ENCODE measurements around the gene ZNF136. TPM values are rescaled to one million over a fixed set of nuclear protein-coding genes. Genes with fewer than 3 reads are reported as not detected.

ZNF136 gene
- total RNA-seq, 1 experiment from 2014 or later: 4.6 TPM

DNA sequence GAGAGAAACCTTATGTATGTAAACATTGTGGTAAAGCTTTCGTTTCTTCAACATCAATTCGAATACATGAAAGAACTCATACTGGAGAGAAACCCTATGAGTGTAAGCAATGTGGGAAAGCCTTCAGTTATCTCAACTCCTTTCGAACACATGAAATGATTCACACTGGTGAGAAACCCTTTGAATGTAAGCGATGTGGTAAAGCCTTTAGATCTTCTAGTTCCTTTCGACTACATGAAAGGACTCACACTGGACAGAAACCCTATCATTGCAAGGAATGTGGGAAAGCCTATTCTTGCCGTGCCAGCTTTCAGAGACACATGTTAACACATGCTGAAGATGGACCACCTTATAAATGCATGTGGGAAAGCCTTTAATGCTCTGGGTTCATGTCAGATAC lies 24.7 kb downstream of the ZNF136 start:
- ChIA-PET POLR2A (no interaction called here), CTCF (no interaction called here)
- H3K36me3 ChIP-seq (ENCODE audit: control insufficient read depth, insufficient read depth, low read length): 0 out of 2 replicates have a peak, but pooled peaks cover 5% of the 10 kb centered on the region
- no peak overlapping the region for H3K4me3 ChIP-seq (ENCODE audit: low read depth in 2 of 2, low read length in 2 of 2)
- H3K27me3 ChIP-seq (ENCODE audit: control insufficient read depth, insufficient read depth, low read length): no peaks in the 10 kb centered on the region
- peaks cover 60% of the 10 kb centered on the region for H3K9me3 ChIP-seq (ENCODE audit: control insufficient read depth, insufficient read depth, low read depth, low read length)
- ATAC-seq: no peak
- no TSS peak for BruUV-seq (replicated peaks)
- no peak overlapping the region for H3K27ac ChIP-seq (ENCODE audit: low read length)
- no peaks in the 10 kb centered on the region for H3K4me1 ChIP-seq (ENCODE audit: control insufficient read depth, insufficient read depth, low read length)
- DNase-seq (ENCODE audit: low read depth, low spot score): no peak
- in situ Hi-C loops (cut with HindIII; ENCODE audit: low pct_unique_long_range_greater_than_20kb, low sequenced_read_pairs): no loop called here
- intact Hi-C loops (cut with micrococcal nuclease; ENCODE audit: unreplicated experiment): no loop called here
- TF ChIP-seq CTCF (IDR thresholded peaks at IDR 0.05) (no peak), TCF7L2 (IDR thresholded peaks at IDR 0.05; ENCODE audit: low read depth, low read length) (no peak), SIN3A (IDR thresholded peaks at IDR 0.05; ENCODE audit: borderline replicate concordance, insufficient read depth, low read depth, low read length) (no peak), POLR2AphosphoS5 (IDR thresholded peaks at IDR 0.05; ENCODE audit: low read depth, low read length) (no peak)
- TF ChIP-seq, protein P1, sequence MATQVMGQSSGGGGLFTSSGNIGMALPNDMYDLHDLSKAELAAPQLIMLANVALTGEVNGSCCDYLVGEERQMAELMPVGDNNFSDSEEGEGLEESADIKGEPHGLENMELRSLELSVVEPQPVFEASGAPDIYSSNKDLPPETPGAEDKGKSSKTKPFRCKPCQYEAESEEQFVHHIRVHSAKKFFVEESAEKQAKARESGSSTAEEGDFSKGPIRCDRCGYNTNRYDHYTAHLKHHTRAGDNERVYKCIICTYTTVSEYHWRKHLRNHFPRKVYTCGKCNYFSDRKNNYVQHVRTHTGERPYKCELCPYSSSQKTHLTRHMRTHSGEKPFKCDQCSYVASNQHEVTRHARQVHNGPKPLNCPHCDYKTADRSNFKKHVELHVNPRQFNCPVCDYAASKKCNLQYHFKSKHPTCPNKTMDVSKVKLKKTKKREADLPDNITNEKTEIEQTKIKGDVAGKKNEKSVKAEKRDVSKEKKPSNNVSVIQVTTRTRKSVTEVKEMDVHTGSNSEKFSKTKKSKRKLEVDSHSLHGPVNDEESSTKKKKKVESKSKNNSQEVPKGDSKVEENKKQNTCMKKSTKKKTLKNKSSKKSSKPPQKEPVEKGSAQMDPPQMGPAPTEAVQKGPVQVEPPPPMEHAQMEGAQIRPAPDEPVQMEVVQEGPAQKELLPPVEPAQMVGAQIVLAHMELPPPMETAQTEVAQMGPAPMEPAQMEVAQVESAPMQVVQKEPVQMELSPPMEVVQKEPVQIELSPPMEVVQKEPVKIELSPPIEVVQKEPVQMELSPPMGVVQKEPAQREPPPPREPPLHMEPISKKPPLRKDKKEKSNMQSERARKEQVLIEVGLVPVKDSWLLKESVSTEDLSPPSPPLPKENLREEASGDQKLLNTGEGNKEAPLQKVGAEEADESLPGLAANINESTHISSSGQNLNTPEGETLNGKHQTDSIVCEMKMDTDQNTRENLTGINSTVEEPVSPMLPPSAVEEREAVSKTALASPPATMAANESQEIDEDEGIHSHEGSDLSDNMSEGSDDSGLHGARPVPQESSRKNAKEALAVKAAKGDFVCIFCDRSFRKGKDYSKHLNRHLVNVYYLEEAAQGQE (IDR thresholded peaks at IDR 0.05; ENCODE audit: insufficient read depth in 1 of 2, low read depth in 2 of 2, low read length in 1 of 2): no peak

GRCh38 chr19:12194827-12195731 lies 32.2 kb downstream of the ZNF136 start:
- BruUV-seq (replicated peaks): no TSS peak
- POLR2A ChIA-PET: no interaction called here
- H3K4me1 ChIP-seq (ENCODE audit: control insufficient read depth, insufficient read depth, low read length): no peaks in the 10 kb centered on the region
- TF ChIP-seq SIN3A (IDR thresholded peaks at IDR 0.05; ENCODE audit: borderline replicate concordance, insufficient read depth, low read depth, low read length) (no peak), CTCF (IDR thresholded peaks at IDR 0.05) (no peak), POLR2AphosphoS5 (IDR thresholded peaks at IDR 0.05; ENCODE audit: low read depth, low read length) (no peak)
- TF ChIP-seq, protein P1 (IDR thresholded peaks at IDR 0.05; ENCODE audit: insufficient read depth in 1 of 2, low read depth in 2 of 2, low read length in 1 of 2): no peak
- ATAC-seq (no peak), DNase-seq (ENCODE audit: low read depth, low spot score) (no peak)
- CTCF ChIA-PET: no interaction called here
- intact Hi-C loops (cut with micrococcal nuclease; ENCODE audit: unreplicated experiment): no loop called here
- H3K4me3 ChIP-seq (ENCODE audit: low read depth in 2 of 2, low read length in 2 of 2): no peak overlapping the region; a peak in 1 of 4 replicates
- H3K9me3 ChIP-seq (ENCODE audit: control insufficient read depth, insufficient read depth, low read depth, low read length): peaks cover 26% of the 10 kb centered on the region
- no peak overlapping the region for H3K27ac ChIP-seq (ENCODE audit: low read length)
- H3K36me3 ChIP-seq (ENCODE audit: control insufficient read depth, insufficient read depth, low read length): no peaks in the 10 kb centered on the region
- no peaks in the 10 kb centered on the region for H3K27me3 ChIP-seq (ENCODE audit: control insufficient read depth, insufficient read depth, low read length)
- in situ Hi-C loops (cut with HindIII; ENCODE audit: low pct_unique_long_range_greater_than_20kb, low sequenced_read_pairs): no loop called here

Measured in Panc1 (cell line).